Lower leg skin (tissue), 4 donors: ENCODE results near the gene SLC5A2. TPM values are rescaled to one million over a fixed set of nuclear protein-coding genes. Genes with fewer than 3 reads are reported as not detected.

Source experiments
- DNase-seq, 2 donors: peaks; one replicate each; pipeline ENCODE4 v3.0.0-alpha.2; 2019; ENCODE audit warnings: low spot score in 2 of 2
- H3K4me3 ChIP-seq: fragments of 200-600 bp; sonication (generic); 2 replicates; pipeline ENCODE4 v1.5.1; 2017; ENCODE audit warnings: mild to moderate bottlenecking, low read depth; ENCODE audit not compliant: poor library complexity, severe bottlenecking
- POLR2A ChIP-seq, 2 donors: fragments of 450-650 bp; IDR thresholded peaks; one replicate each; pipeline ENCODE4 v1.6.1; 2016 to 2017; ENCODE audit warnings: antibody characterized with exemption in 2 of 2, mild to moderate bottlenecking in 1 of 2, moderate library complexity in 1 of 2
- WGBS, 2 donors: methylation state at CpG; one replicate each; pipeline ENCODE4 v1.1.5; 2018; 5-methylcytosine and 5-hydroxymethylcytosine counted together
- intact Hi-C: fragments of 100-400 bp; cut with DNase I; formaldehyde crosslinking; loops from one replicate; pipeline ENCODE4 v1.15.0; 2023; ENCODE audit warnings: low total_unique reads
- total RNA-seq, 4 donors: library from RNA; depleted of rRNA; stranded (reverse); fragments of >200 nt; gene quantifications; one replicate each; pipeline ENCODE4 v1.1.0, GENCODE V29; 2016
- TF ChIP-seq, protein P1 (sequence below), 3 donors: fragments of 450-650 bp; IDR thresholded peaks; one replicate each; pipeline ENCODE4 v1.5.1; 2016; ENCODE audit warnings: antibody characterized with exemption in 3 of 3, mild to moderate bottlenecking in 3 of 3, moderate library complexity in 2 of 3

The SLC5A2 gene
- total RNA-seq, 4 donors from 2014 or later, result 0.17 to 0.27 (median 0.21) TPM

DNA sequence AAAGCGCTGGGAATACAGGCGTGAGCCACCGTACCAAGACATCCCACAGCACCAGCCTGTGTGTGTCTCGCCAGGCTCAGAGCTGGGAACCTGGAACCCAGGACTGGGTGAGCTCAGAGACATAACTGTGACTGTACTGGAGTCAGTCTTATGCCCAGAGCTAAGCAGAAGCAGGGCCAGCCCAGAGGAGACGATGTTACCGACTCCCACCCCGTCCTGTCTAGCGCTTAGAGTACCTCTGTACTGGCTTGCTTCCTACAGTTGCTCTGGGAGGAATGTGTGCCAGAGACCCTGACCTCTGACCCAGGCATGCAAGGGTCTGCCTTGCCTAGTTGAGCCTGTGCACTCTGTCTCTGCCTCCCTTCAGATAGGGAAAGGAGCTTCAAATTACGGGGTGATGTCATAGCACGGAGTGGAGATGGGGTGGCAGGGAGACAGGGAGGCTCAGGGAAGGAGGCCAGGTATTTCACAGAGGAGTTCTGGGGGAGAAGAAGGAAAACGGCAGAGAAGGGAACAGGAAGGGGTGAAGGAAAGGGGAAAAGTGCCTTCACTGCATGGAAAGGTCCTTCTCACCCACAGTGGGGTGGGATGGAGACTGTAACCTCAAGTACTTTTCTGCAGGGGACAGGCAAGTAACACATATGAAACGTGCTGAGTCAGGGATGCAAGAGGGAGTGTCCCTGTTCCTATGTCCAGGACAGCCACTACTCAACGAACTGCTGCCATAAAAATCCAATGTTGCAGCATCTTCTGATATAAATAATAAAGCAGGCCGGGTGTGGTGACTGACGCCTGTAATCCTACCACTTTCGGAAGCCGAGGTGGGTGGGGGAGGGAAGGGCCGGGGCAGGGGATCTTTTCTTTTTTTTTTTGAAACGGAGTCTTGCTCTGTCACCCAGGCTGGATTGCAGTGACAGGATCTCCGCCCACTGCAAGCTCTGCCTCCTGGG is 29.4 kb upstream of the SLC5A2 start:
- WGBS, 2 donors, result 23 to 29% methylated on average over 20 of the region's 20 CpGs
- no peak overlapping the region for H3K4me3 ChIP-seq
- intact Hi-C loops, result no loop called here
- no peak for TF ChIP-seq POLR2A (IDR thresholded peaks at IDR 0.05)
- TF ChIP-seq, protein P1, sequence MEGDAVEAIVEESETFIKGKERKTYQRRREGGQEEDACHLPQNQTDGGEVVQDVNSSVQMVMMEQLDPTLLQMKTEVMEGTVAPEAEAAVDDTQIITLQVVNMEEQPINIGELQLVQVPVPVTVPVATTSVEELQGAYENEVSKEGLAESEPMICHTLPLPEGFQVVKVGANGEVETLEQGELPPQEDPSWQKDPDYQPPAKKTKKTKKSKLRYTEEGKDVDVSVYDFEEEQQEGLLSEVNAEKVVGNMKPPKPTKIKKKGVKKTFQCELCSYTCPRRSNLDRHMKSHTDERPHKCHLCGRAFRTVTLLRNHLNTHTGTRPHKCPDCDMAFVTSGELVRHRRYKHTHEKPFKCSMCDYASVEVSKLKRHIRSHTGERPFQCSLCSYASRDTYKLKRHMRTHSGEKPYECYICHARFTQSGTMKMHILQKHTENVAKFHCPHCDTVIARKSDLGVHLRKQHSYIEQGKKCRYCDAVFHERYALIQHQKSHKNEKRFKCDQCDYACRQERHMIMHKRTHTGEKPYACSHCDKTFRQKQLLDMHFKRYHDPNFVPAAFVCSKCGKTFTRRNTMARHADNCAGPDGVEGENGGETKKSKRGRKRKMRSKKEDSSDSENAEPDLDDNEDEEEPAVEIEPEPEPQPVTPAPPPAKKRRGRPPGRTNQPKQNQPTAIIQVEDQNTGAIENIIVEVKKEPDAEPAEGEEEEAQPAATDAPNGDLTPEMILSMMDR (IDR thresholded peaks at IDR 0.05), result no peak
- DNase-seq, result peak; percentile 80 to 88

DNA sequence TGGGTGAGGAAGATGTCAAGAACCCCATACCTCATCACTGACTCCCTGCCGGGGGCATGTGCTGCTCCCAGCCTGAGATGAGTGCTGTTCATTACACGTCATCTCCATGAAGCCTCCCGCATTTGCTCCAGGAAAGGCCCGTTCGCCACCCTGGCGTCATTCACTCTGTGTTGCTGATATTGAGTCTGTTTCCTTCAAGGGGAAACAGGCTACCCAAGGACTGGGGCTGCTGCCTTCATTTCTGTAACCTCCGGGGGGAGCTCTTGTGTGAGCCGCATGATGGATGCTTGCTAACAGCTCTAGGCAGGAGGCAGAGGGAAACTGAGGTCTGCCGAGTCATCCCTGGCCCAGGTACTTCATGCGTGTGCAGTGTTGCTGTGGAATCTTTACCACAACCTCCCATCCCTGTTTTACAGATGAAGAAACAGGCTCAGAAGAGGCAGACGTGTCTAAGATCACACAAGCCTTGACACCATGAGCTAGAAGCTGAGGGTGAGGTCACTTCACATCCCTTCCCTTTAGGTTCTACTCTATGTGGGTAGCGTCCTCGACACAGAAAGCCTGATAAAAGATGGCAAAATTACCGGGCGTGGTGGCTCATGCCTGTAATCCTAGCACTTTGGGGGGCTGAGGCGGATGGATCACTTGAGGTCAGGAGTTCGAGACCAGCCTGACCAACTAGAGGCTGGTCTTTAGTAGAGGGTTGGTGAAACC is 27.2 kb upstream of the SLC5A2 start:
- TF ChIP-seq, protein P1 (IDR thresholded peaks at IDR 0.05), result no peak
- no peak for TF ChIP-seq POLR2A (IDR thresholded peaks at IDR 0.05)
- DNase-seq, result no peak
- intact Hi-C loops, result no loop called here
- no peak overlapping the region for H3K4me3 ChIP-seq
- 65 to 74% methylated on average over 17 of the region's 17 CpGs for WGBS, 2 donors

DNA sequence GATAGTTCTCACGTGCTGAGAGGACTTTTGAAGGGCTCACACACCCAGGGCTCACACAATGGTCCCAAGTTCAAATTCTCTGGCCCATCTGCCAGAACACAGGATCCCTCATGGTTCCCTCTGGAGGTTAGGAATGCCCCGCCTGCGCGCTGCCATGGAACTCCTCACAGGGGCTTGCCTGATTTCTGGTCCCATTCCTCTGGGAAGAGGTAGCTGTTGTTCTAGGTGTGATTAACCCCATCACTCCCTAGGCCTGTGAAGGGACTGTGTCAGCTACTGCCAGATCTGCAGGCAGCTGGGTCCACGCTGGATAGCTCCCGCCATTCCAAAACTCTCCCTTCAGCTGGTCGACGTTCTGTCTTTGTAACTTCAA is 25.9 kb upstream of the SLC5A2 start:
- WGBS, 2 donors, result 71 to 74% methylated on average over 8 of the region's 8 CpGs
- TF ChIP-seq, protein P1 (IDR thresholded peaks at IDR 0.05), result no peak
- TF ChIP-seq POLR2A (IDR thresholded peaks at IDR 0.05), result no peak
- H3K4me3 ChIP-seq, result no peak overlapping the region
- intact Hi-C loops, result no loop called here
- DNase-seq, result no peak

DNA sequence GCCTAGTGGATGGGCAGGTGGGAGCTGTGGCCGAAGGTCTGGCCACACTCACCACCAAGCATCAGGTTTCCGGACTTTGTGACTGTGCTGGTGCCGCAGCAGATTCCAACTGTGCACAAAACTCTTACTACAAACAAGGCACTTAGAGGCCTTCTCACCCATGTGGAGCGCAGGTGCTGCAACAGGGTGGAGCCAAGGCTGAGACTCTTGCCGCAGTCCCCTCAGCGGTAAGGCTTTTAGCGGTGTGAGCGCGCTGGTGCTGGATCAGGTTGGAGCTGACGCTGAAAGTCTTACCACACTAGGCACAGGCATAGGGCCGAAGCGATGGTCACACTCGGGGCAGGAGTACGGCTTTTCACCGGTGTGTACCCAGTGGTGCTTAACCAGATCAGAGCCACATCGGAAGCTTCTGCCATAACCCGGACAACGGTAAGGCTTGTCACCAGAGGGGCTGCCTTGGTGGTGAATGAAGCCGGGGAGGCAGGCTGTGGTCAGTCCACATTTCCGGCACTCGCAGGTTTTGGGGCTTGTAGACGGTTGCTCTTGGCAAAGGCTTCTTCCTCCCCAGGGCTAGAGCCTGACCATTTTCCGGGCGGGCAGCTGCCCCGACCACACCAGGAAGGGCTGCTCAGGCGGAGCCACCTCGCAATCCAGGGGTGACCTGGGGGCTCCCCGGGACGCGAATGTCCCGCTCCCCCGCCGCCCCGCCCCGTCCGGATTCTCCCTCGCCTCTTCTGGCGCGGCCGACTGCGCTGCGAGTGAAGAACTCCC is 24.7 kb upstream of the SLC5A2 start:
- WGBS, 2 donors, result 0 to 2% methylated on average over 27 to 35 of the region's 42 CpGs
- H3K4me3 ChIP-seq, result peak overlapping the region; percentile 77
- TF ChIP-seq, protein P1 (IDR thresholded peaks at IDR 0.05), result no peak
- TF ChIP-seq POLR2A (IDR thresholded peaks at IDR 0.05), result no peak
- DNase-seq, result peak in 1 of 2 donors; percentile 92
- intact Hi-C loops, result no loop called here

DNA sequence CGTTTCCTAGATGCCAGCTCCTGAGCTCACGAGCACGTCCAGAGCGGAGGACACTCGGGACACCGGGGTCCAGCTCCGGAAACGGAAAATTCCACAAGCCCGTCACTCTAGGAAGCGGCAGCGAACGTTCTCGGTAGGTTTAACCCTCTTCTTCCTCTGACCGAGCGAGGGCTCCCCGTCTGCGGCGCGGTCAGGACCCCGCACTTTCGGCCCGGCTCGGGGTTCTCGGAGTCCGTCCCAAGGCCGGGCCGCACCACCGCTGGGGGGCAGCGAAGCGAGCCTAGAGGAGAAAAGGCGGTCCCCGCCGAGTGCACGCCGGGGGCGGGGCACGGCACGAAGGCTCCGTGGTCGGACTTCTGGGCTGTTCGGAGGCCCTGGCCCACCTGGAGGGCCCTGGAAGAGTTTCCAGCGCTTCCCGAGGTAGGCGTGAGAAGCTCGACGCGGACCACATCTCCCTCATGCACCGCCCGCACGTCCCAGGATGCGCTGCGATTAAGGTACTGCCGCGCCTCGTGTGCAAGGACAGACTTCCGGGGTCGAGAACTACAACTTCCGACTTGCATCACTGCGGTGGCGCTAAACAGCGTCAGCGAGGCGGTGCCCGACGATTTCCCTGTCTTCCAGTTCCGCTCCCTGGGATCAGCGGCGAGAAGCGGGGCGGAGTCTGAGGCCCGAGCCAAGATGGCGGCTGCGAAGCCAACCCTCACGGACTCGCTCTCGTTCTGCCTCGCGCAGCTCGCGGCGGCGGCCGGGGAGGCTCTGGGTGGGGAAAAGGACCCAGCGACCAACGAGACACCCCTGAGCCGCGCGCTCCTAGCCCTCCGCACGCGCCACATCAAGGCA is 23.9 kb upstream of the SLC5A2 start, which contains the start of gene ARMC5:
TSS of gene ARMC5 (plus strand) at position 658 of the 843 bp plus-strand sequence. CDS start at position 682, 24 bp downstream.
- DNase-seq, result peak; percentile 97 to 99
- WGBS, 2 donors, result 0 to 1% methylated on average over 34 to 63 of the region's 91 CpGs
- intact Hi-C loops, result no loop called here
- TF ChIP-seq, protein P1 (IDR thresholded peaks at IDR 0.05), result peak in 1 of 3 donors; percentile 6
- peak in 1 of 2 donors; percentile 44 for TF ChIP-seq POLR2A (IDR thresholded peaks at IDR 0.05)
- H3K4me3 ChIP-seq, result peak within 1 kb of the TSS; percentile 77
